22Rv1 (cell line): ENCODE data around the gene GNMT.

Source experiments
- H3K27ac ChIP-seq: fragments of 450-650 bp; 2 replicates; pipeline ENCODE4 v1.5.1; 2017
- CTCF ChIP-seq: fragments of 450-650 bp; IDR thresholded peaks from 2 replicates; pipeline ENCODE4 v1.5.1; 2017; ENCODE audit warnings: mild to moderate bottlenecking
- ZFX ChIP-seq: fragments of 450-650 bp; IDR thresholded peaks from 2 replicates; pipeline ENCODE4 v1.6.1; 2017; ENCODE audit warnings: antibody characterized with exemption, borderline replicate concordance

Gene GNMT

GRCh38 chr6:43009124-43009523 lies 48.6 kb downstream of the GNMT start:
- no peak overlapping the region for H3K27ac ChIP-seq
- TF ChIP-seq ZFX: no peak
- peak; percentile 57 for TF ChIP-seq CTCF

GRCh38 chr6:43011207-43011606 lies 50.7 kb downstream of the GNMT start:
- H3K27ac ChIP-seq: no peak overlapping the region
- TF ChIP-seq ZFX: no peak
- no peak for TF ChIP-seq CTCF

GRCh38 chr6:43012364-43012763 lies 51.8 kb downstream of the GNMT start:
- H3K27ac ChIP-seq: peak overlapping the region; percentile 72

GRCh38 chr6:43013097-43013842 lies 52.7 kb downstream of the GNMT start:
- no peak for TF ChIP-seq CTCF
- no peak for TF ChIP-seq ZFX
- peak overlapping the region; percentile 72 for H3K27ac ChIP-seq

More at GRCh38 chr6:43012364-43012763, 51.8 kb downstream of the GNMT start:
- TF ChIP-seq ZFX: no peak
